HG02571 (cell line): ENCODE data around the gene TMEM132C.

Source experiments
- ATAC-seq: cut with Tn5 transposase; IDR thresholded peaks from one replicate; pipeline ENCODE4 v1.9.1; 2021; ENCODE audit warnings: mild to moderate bottlenecking, moderate library complexity; ENCODE audit not compliant: unreplicated experiment

Gene TMEM132C

GRCh38 chr12:128644664-128645296, 377.8 kb downstream of the TMEM132C start:
- ATAC-seq = no peak

DNA sequence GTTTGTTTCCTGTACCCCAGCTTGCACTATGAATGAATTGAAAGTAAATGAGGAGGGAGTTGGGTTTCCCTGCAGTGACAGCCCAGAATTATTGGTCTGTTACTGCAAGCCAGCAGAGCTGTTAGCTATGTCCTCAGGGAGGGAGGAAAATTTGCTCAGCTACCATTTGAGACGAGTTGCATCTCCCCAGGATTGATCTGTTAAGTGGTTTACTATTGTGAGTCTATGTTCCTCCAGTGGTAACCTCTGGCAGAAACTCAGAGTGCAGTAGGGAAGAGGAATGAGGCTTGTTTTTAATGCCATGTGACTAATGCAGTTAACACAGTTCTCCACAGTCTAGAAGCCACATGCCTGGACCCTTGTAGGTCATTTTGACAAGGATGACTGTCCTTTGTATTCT, 382.9 kb downstream of the TMEM132C start:
- ATAC-seq = no peak

GRCh38 chr12:128652136-128652751, 385.3 kb downstream of the TMEM132C start:
- no peak for ATAC-seq

DNA sequence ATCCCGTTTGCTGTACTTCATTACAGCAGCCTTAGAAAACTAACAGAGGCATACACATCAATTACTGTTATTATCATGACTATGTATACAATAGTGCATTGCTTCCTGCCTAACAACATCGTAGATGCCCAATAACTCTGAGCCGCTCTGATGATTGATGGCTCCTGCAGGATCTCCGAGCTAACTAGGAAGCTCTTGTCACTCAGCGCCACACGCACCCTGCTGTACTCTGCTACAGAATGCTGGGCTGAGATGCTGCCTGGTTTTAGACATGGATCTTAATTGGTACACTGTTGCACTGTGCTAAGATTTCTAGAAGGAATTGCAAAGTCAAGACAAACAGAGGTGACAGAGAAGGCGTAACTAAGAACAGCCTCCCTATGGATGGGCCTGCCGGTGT, 387.5 kb downstream of the TMEM132C start:
- ATAC-seq = no peak

- ATAC-seq = no peak
Measured at GRCh38 chr12:128657378-128657777, 390.4 kb downstream of the TMEM132C start.

- no peak for ATAC-seq
Measured at GRCh38 chr12:128660532-128661225, 393.7 kb downstream of the TMEM132C start.

DNA sequence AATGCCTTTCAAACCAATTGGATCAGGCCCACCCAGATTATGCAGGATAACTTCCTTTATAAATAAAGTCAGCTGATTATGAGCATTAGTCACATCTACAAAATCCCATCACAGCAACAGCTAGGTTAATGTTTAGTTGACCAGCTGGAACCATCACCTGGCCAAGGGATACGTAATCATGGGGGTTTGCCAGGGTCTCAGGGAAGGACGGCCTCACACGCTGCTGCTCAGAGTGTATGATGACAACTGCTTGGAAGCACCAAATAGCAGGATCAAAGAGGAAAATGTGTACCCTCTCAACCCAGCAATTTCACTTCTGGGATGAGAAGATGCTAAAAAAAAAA, 394.2 kb downstream of the TMEM132C start:
- no peak for ATAC-seq

- ATAC-seq = no peak
Measured at GRCh38 chr12:128662101-128662500, 395.1 kb downstream of the TMEM132C start.

GRCh38 chr12:128664501-128664900, 397.5 kb downstream of the TMEM132C start:
- no peak for ATAC-seq

- ATAC-seq = no peak
Measured at GRCh38 chr12:128667193-128667592, 400.2 kb downstream of the TMEM132C start.

DNA sequence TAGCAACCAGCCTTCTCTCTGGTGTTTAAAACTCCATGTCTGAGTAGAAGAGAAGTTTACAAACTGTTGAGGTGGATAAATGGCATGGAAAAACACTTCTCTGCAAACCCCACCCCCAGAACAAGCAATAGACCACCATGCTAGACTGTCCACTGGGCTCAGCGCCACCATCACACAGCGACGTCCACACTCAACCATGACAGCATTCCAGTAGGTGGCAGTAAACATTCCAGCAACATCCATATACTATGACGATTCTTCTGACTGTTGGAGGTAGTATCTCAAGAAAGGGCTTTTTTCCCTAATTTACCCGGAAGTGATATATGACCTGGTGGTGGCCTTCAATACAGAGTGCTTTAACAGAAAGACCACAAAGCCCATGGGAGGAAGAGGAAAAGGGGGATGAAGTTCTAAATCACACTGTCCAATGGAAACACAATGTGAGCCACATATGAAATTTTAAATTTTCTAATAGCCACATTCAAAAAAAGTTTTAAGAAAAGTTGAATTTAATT, 404.6 kb downstream of the TMEM132C start:
- no peak for ATAC-seq

DNA sequence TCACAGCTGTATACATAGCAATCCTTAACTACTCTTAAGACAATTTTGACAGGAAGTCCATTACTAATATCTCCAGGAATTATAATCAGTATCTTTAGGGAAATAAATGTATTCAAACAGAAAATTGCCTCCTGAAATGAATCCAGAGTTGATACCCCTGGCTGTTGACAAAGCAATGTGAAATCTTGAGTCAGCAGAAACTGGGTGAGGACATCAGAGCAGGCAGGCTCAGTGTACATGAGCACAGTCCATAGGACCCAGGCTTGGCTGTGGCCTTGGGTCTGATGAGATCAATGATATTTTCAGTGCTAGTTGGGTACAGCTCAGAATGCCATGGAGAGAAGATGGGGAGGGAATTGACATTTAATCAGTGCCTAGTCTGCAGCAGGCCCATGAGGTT, 405.5 kb downstream of the TMEM132C start:
- no peak for ATAC-seq

GRCh38 chr12:128672893-128673292, 405.9 kb downstream of the TMEM132C start:
- no peak for ATAC-seq

DNA sequence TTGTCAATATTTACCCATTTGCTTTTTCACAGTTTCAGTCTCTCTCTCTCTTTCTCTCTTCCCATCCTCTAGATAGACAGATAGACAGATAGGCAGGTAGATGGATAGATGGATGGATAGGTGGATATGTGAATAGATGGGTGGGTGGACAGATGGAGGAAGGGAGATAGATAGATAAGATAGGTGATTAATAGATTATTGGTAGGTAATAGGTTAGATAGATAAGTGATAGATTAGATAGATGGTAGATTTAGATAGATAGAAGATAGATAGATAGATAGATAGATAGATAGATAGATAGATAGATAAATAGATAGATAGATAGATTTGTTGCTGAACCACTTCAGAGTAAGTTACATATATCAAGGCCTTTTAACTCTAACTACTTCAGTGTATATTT, 408.6 kb downstream of the TMEM132C start:
- no peak for ATAC-seq

GRCh38 chr12:128680555-128680954, 413.6 kb downstream of the TMEM132C start:
- no peak for ATAC-seq

GRCh38 chr12:128682548-128683275, 415.7 kb downstream of the TMEM132C start:
- ATAC-seq = no peak

- ATAC-seq = no peak
Measured at GRCh38 chr12:128684352-128684751, 417.4 kb downstream of the TMEM132C start.

- ATAC-seq = no peak
Measured at GRCh38 chr12:128685903-128686475, 419.0 kb downstream of the TMEM132C start.

GRCh38 chr12:128687851-128688250, 420.9 kb downstream of the TMEM132C start:
- ATAC-seq = no peak

DNA sequence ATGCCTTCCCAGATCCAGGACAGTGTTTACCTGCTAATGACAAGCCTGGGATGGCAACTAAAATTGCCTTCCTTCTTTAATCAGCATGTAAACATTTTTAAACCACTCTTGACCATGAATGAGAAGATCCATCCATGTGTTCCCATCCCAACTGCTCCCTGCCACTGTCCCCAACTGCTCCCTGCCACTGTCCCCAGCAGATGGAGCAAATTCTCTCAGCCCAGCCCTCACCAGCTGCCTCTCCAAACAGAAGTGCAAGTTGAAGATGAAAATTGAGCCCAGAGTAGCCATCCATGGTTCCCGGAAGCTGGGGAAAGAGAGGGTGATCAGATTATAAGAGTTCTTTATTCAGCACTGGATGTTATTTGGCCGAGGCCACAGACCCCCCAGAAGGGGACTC, 423.7 kb downstream of the TMEM132C start:
- ATAC-seq = no peak

DNA sequence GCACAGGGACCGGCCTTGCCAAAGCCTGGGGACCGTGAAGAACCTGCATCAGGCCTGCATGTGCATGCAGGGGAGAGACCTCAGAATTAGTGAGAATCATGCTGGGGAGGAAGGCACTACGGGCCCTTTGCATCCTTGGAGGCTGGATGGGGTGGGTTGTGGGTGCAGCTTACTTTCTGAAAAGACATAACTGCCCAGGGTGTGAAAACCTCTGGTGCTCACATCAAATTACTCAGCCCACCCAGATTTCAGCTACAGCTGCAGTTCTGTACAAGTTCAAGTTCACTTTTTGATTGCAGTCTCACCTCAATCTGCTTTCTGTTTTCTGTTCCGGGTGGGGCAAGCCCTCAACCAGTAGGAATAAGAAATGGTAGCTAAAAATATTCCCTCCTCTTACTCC, 426.1 kb downstream of the TMEM132C start:
- no peak for ATAC-seq
